Natural killer cell (primary cell): ENCODE data around the gene TRAF3IP3. TPM values are rescaled to one million over a fixed set of nuclear protein-coding genes. Genes with fewer than 3 reads are reported as not detected.

Source experiments
- ATAC-seq, 3 donors: fragments of 150-1000 bp in 2 of 3; fragments of 200-7000 bp in 1 of 3; cut with Tn5 transposase; 1 replicate in 1 of 3; 2 replicates in 2 of 3; pipeline ENCODE4 v1.10.0; 2021; ENCODE audit warnings: mild to moderate bottlenecking in 2 of 3, moderate library complexity in 2 of 3
- DNase-seq, 2 donors: peaks; one replicate each; pipeline versions ENCODE4 v3.0.0 to v3.0.0-alpha.2; 2013 to 2021; ENCODE audit warnings: mixed read lengths in 1 of 2
- H3K27ac ChIP-seq: one replicate; pipeline ENCODE4 v1.5.1; 2013; ENCODE audit warnings: mild to moderate bottlenecking, low read length
- H3K27me3 ChIP-seq: one replicate; pipeline ENCODE4 v1.6.1; 2013; ENCODE audit warnings: low read length; ENCODE audit not compliant: control insufficient read depth, insufficient read depth
- H3K36me3 ChIP-seq: one replicate; pipeline ENCODE4 v1.6.1; 2013; ENCODE audit warnings: low read length; ENCODE audit not compliant: control insufficient read depth, insufficient read depth
- H3K4me1 ChIP-seq: one replicate; pipeline ENCODE4 v1.6.1; 2013; ENCODE audit warnings: low read length; ENCODE audit not compliant: control insufficient read depth, insufficient read depth
- H3K4me3 ChIP-seq: one replicate; pipeline ENCODE4 v1.5.1; 2013; ENCODE audit warnings: low read length
- H3K9me3 ChIP-seq: one replicate; pipeline ENCODE4 v1.6.1; 2013; ENCODE audit warnings: low read length; ENCODE audit not compliant: control insufficient read depth, insufficient read depth
- H3K27ac Mint-ChIP-seq, 2 donors: one replicate each; pipeline ENCODE4 v1.8.0; 2022; ENCODE audit warnings: mild to moderate bottlenecking in 2 of 2, mixed read lengths in 2 of 2, moderate library complexity in 1 of 2
- H3K27me3 Mint-ChIP-seq, 2 donors: one replicate each; pipeline ENCODE4 v1.8.0; 2022; ENCODE audit warnings: low read depth in 2 of 2, mixed read lengths in 2 of 2
- H3K36me3 Mint-ChIP-seq: one replicate; pipeline ENCODE4 v1.8.0; 2022; ENCODE audit warnings: mixed read lengths
- H3K4me1 Mint-ChIP-seq, 2 donors: one replicate each; pipeline ENCODE4 v1.8.0; 2022; ENCODE audit warnings: mixed read lengths in 2 of 2
- H3K4me3 Mint-ChIP-seq: one replicate; pipeline ENCODE4 v1.8.0; 2022; ENCODE audit warnings: mild to moderate bottlenecking, moderate library complexity, mixed read lengths
- H3K9me3 Mint-ChIP-seq, 2 donors: one replicate each; pipeline ENCODE4 v1.8.0; 2022; ENCODE audit warnings: mixed read lengths in 2 of 2
- CTCF ChIP-seq: fragments of 200-600 bp; IDR thresholded peaks from one replicate; pipeline ENCODE4 v1.8.0; 2022; ENCODE audit warnings: antibody characterized with exemption
- WGBS: methylation state at CpG from one replicate; pipeline ENCODE4 v1.1.7; 2013; ENCODE audit warnings: missing lambda C conversion rate; ENCODE audit not compliant: insufficient coverage; 5-methylcytosine and 5-hydroxymethylcytosine counted together
- intact Hi-C: fragments of 100-400 bp; cut with micrococcal nuclease; formaldehyde crosslinking; loops from one replicate; pipeline ENCODE4 v1.14.2; 2022
- total RNA-seq, 4 donors: library from RNA; stranded (reverse); fragments of 120-200 nt in 1 of 4; gene quantifications; one replicate each; pipeline versions ENCODE4 v1.2.3 to v1.2.4, GENCODE V29; 2013 to 2022

Gene TRAF3IP3
- total RNA-seq, 3 donors from 2014 or later (not counting 1 experiment from before 2014, with no cell fraction given): 273 to 354 (median 287) TPM

GRCh38 chr1:209751627-209752231 lies 4.1 kb upstream of the TRAF3IP3 start:
- H3K27me3 Mint-ChIP-seq: no peaks in the 10 kb centered on the region
- H3K4me1 Mint-ChIP-seq: peaks cover 44 to 46% of the 10 kb centered on the region in 2 donors
- Histone ChIP-seq H3K4me1 (peaks cover 44% of the 10 kb centered on the region), H3K27me3 (no peaks in the 10 kb centered on the region), H3K4me3 (no peak overlapping the region), H3K36me3 (no peaks in the 10 kb centered on the region), H3K27ac (peak overlapping the region; percentile 28), H3K9me3 (no peaks in the 10 kb centered on the region)
- intact Hi-C loops: no loop called here
- H3K36me3 Mint-ChIP-seq: no peaks in the 10 kb centered on the region
- H3K27ac Mint-ChIP-seq: peak overlapping the region; percentile 54 to 74
- ATAC-seq (no peak), DNase-seq (peak in 1 of 2 donors; percentile 53)
- 18% methylated on average over 5 of the region's 5 CpGs for WGBS
- H3K9me3 Mint-ChIP-seq: no peaks in the 10 kb centered on the region
- H3K4me3 Mint-ChIP-seq: peak overlapping the region; percentile 55
- no peak for TF ChIP-seq CTCF

- H3K4me1 Mint-ChIP-seq: peaks cover 40 to 50% of the 10 kb centered on the region in 2 donors
- no peaks in the 10 kb centered on the region for H3K27me3 Mint-ChIP-seq
- H3K36me3 Mint-ChIP-seq: no peaks in the 10 kb centered on the region
- DNase-seq (no peak), ATAC-seq (no peak)
- Histone ChIP-seq H3K36me3 (no peaks in the 10 kb centered on the region), H3K4me3 (no peak overlapping the region), H3K9me3 (no peaks in the 10 kb centered on the region), H3K27ac (no peak overlapping the region), H3K4me1 (peaks cover 48% of the 10 kb centered on the region), H3K27me3 (no peaks in the 10 kb centered on the region)
- H3K27ac Mint-ChIP-seq: peak overlapping the region in 1 of 2 donors; percentile 43
- no peaks in the 10 kb centered on the region for H3K9me3 Mint-ChIP-seq
- TF ChIP-seq CTCF: no peak
- H3K4me3 Mint-ChIP-seq: no peak overlapping the region
- intact Hi-C loops: no loop called here
- 85% methylated on average over 2 of the region's 3 CpGs for WGBS
Measured at GRCh38 chr1:209752890-209753289, 3.0 kb upstream of the TRAF3IP3 start.

- Mint-ChIP-seq H3K36me3 (no peaks in the 10 kb centered on the region), H3K4me3 (peak overlapping the region; percentile 96), H3K27me3 (no peaks in the 10 kb centered on the region), H3K9me3 (no peaks in the 10 kb centered on the region), H3K27ac (peak overlapping the region in 1 of 2 donors; percentile 94), H3K4me1 (peaks cover 57 to 67% of the 10 kb centered on the region in 2 donors)
- TF ChIP-seq CTCF: no peak
- H3K4me3 ChIP-seq: no peak overlapping the region
- peaks cover 57% of the 10 kb centered on the region for H3K4me1 ChIP-seq
- ATAC-seq (no peak), DNase-seq (no peak)
- intact Hi-C loops: no loop called here
- H3K27me3 ChIP-seq: no peaks in the 10 kb centered on the region
- H3K36me3 ChIP-seq: peaks cover 16% of the 10 kb centered on the region
- H3K27ac ChIP-seq: peak overlapping the region; percentile 81
- WGBS: 29% methylated on average over 1 of the region's 1 CpG
- H3K9me3 ChIP-seq: no peaks in the 10 kb centered on the region
Measured at GRCh38 chr1:209755256-209755655, 597 bp upstream of the TRAF3IP3 start.
